ENCODE data around the gene NFE2L2.
A peak's percentile ranks its signal among the peaks of the same experiment; 100 is the strongest.
"Not testable (repeated sequence)": the region's sequence is repeated elsewhere in the genome, so short reads cannot be mapped to it uniquely, and the experiment has no call there.

NFE2L2 gene

GRCh38 chr2:177204417-177204816 lies 60.1 kb downstream of the NFE2L2 start:
- Histone ChIP-seq H3K9ac (ENCODE audit: low read length) (no peak overlapping the region), H4K20me1 (ENCODE audit: insufficient read depth, low read length) (no peaks in the 10 kb centered on the region), H3K9me3 (ENCODE audit: low read length) (no peaks in the 10 kb centered on the region), H3K4me3 (ENCODE audit: low read depth, low read length, poor library complexity, severe bottlenecking) (no peak overlapping the region), H3K4me1 (ENCODE audit: insufficient read depth, low read length, severe bottlenecking) (peaks cover 10% of the 10 kb centered on the region), H3K36me3 (ENCODE audit: insufficient read depth, low read length) (no peaks in the 10 kb centered on the region), H3K27me3 (ENCODE audit: insufficient read depth, low read length) (no peaks in the 10 kb centered on the region), H3K79me2 (ENCODE audit: insufficient read depth, low read length) (no peaks in the 10 kb centered on the region), H3F3A (ENCODE audit: insufficient read depth, low read length) (no peaks in the 10 kb centered on the region), H3K9me2 (ENCODE audit: low read depth, low read length) (no peaks in the 10 kb centered on the region), H3K4me2 (ENCODE audit: low read length) (no peak overlapping the region), H2AFZ (ENCODE audit: low read length) (no peak overlapping the region), H3K27ac (ENCODE audit: low read depth, low read length, poor library complexity, severe bottlenecking) (no peak overlapping the region)
- TF ChIP-seq EZH2 (IDR thresholded peaks at IDR 0.05; ENCODE audit: borderline replicate concordance, low read length), result no peak
- TF ChIP-seq CTCF (IDR thresholded peaks at IDR 0.05; ENCODE audit: low read length), result no peak

DNA sequence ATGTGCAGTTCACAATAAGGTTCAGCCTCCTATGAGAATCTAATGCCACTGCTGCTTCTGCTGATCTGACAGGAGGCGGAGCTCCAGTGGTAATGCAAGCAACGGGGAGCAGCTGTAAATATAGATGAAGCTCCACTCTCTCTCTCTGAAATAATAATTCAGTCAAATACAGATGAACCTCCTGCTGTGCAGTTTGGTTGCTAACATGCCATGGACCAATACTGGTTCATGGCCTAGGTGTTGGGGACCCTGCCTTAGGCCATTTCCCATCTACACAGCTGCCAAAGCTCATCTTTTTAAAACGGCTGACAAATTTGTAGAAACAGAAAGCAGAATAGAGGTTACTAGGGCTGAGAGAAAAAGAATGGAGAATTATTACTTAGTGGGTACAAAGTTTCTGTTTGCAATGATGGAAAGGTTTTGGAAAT lies 62.6 kb downstream of the NFE2L2 start:
- Histone ChIP-seq H3K4me3 (ENCODE audit: low read depth, low read length, poor library complexity, severe bottlenecking) (no peak overlapping the region), H3K4me1 (ENCODE audit: insufficient read depth, low read length, severe bottlenecking) (peaks cover 4% of the 10 kb centered on the region), H2AFZ (ENCODE audit: low read length) (no peak overlapping the region), H3K9ac (ENCODE audit: low read length) (no peak overlapping the region), H3K9me3 (ENCODE audit: low read length) (no peaks in the 10 kb centered on the region), H3F3A (ENCODE audit: insufficient read depth, low read length) (no peaks in the 10 kb centered on the region), H3K9me2 (ENCODE audit: low read depth, low read length) (no peaks in the 10 kb centered on the region), H3K4me2 (ENCODE audit: low read length) (no peak overlapping the region; the same call in 1 of the 2 replicates), H4K20me1 (ENCODE audit: insufficient read depth, low read length) (no peaks in the 10 kb centered on the region), H3K79me2 (ENCODE audit: insufficient read depth, low read length) (no peaks in the 10 kb centered on the region), H3K27ac (ENCODE audit: low read depth, low read length, poor library complexity, severe bottlenecking) (no peak overlapping the region), H3K27me3 (ENCODE audit: insufficient read depth, low read length) (no peaks in the 10 kb centered on the region), H3K36me3 (ENCODE audit: insufficient read depth, low read length) (no peaks in the 10 kb centered on the region)
- TF ChIP-seq CTCF (IDR thresholded peaks at IDR 0.05; ENCODE audit: low read length) (no peak), EZH2 (IDR thresholded peaks at IDR 0.05; ENCODE audit: borderline replicate concordance, low read length) (no peak)

- not testable (repeated sequence) for H3K9me2 ChIP-seq (ENCODE audit: low read depth, low read length); H3K36me3 ChIP-seq (ENCODE audit: insufficient read depth, low read length)
These were observed 64.1 kb downstream of the NFE2L2 start for GRCh38 chr2:177200419-177200818.

DNA sequence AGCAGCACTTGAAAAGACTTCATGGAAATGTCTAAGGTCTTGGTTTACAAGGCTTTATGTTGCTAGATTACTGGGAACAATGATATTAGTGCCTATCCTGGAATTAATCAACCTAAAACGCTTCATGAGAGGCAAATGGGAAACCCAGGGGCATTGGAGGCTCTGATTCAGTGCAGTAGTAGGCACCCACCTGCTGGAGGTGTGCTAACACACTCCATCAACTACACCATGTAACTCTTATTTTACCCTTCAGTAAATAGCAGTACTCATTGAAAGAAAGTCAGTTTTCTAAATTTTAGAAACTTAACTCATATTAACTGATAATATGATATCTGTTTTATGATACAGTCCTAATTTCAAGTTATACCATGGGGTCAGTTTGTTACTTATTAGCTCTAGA lies 69.3 kb downstream of the NFE2L2 start:
- H3K4me1 ChIP-seq (ENCODE audit: insufficient read depth, low read length, severe bottlenecking), result no peaks in the 10 kb centered on the region
- H4K20me1 ChIP-seq (ENCODE audit: insufficient read depth, low read length), result no peaks in the 10 kb centered on the region
- no peaks in the 10 kb centered on the region for H3K9me2 ChIP-seq (ENCODE audit: low read depth, low read length)
- no peaks in the 10 kb centered on the region for H3K27me3 ChIP-seq (ENCODE audit: insufficient read depth, low read length)
- no peak overlapping the region for H3K27ac ChIP-seq (ENCODE audit: low read depth, low read length, poor library complexity, severe bottlenecking)
- H3K9me3 ChIP-seq (ENCODE audit: low read length), result no peaks in the 10 kb centered on the region
- H3K4me2 ChIP-seq (ENCODE audit: low read length), result no peak overlapping the region
- H3F3A ChIP-seq (ENCODE audit: insufficient read depth, low read length), result no peaks in the 10 kb centered on the region
- no peak overlapping the region for H3K4me3 ChIP-seq (ENCODE audit: low read depth, low read length, poor library complexity, severe bottlenecking)
- no peak overlapping the region for H2AFZ ChIP-seq (ENCODE audit: low read length)
- H3K36me3 ChIP-seq (ENCODE audit: insufficient read depth, low read length), result no peaks in the 10 kb centered on the region
- TF ChIP-seq CTCF (IDR thresholded peaks at IDR 0.05; ENCODE audit: low read length) (peak; percentile 36), EZH2 (IDR thresholded peaks at IDR 0.05; ENCODE audit: borderline replicate concordance, low read length) (no peak)
- no peak overlapping the region for H3K9ac ChIP-seq (ENCODE audit: low read length)
- H3K79me2 ChIP-seq (ENCODE audit: insufficient read depth, low read length), result no peaks in the 10 kb centered on the region

More at GRCh38 chr2:177200419-177200818, 64.1 kb downstream of the NFE2L2 start:
- H3K27me3 ChIP-seq (ENCODE audit: insufficient read depth, low read length); H3K4me2 ChIP-seq (ENCODE audit: low read length); H3K79me2 ChIP-seq (ENCODE audit: insufficient read depth, low read length); H3F3A ChIP-seq (ENCODE audit: insufficient read depth, low read length); H2AFZ ChIP-seq (ENCODE audit: low read length); H3K4me1 ChIP-seq (ENCODE audit: insufficient read depth, low read length, severe bottlenecking); H3K27ac ChIP-seq (ENCODE audit: low read depth, low read length, poor library complexity, severe bottlenecking); H4K20me1 ChIP-seq (ENCODE audit: insufficient read depth, low read length); H3K9me3 ChIP-seq (ENCODE audit: low read length); H3K4me3 ChIP-seq (ENCODE audit: low read depth, low read length, poor library complexity, severe bottlenecking); H3K9ac ChIP-seq (ENCODE audit: low read length): not testable (repeated sequence)

Measured in OCI-LY1 (cell line).